BLaER1 treated with 17β-estradiol and CSF1 and Interleukin-3, amounts not matched to agents 10 nM and 100 nM (cell line): ENCODE data around the gene TFG.
A peak's percentile ranks its signal among the peaks of the same experiment; 100 is the strongest.

Experiments used
- H3K27ac ChIP-seq, 11 experiments: shearing (Covaris generic); formaldehyde crosslinking; 2 replicates each; pipeline ENCODE4 v1.8.1; 2022
- H3K27me3 ChIP-seq, 11 experiments: shearing (Covaris generic); formaldehyde crosslinking; 2 replicates each; pipeline ENCODE4 v1.8.1; 2022
- H3K36me3 ChIP-seq, 11 experiments: shearing (Covaris generic); formaldehyde crosslinking; 2 replicates each; pipeline ENCODE4 v1.8.1; 2022
- H3K4me1 ChIP-seq, 10 experiments: shearing (Covaris generic); formaldehyde crosslinking; 2 replicates each; pipeline ENCODE4 v1.8.1; 2022
- H3K4me2 ChIP-seq, 11 experiments: shearing (Covaris generic); formaldehyde crosslinking; 2 replicates each; pipeline ENCODE4 v1.8.1; 2022
- H3K4me3 ChIP-seq, 10 experiments: shearing (Covaris generic); formaldehyde crosslinking; 2 replicates each; pipeline ENCODE4 v1.8.1; 2022
- H3K9ac ChIP-seq, 11 experiments: shearing (Covaris generic); formaldehyde crosslinking; 2 replicates each; pipeline ENCODE4 v1.8.1; 2022
- H3K9me3 ChIP-seq, 11 experiments: shearing (Covaris generic); formaldehyde crosslinking; replicated peaks in 1 of 11; 2 replicates each; pipeline ENCODE4 v1.8.1; 2022
- H4K20me1 ChIP-seq, 11 experiments: shearing (Covaris generic); formaldehyde crosslinking; 2 replicates each; pipeline ENCODE4 v1.8.1; 2022
- Cebpa-rat ChIP-seq, 11 experiments: shearing (Covaris generic); IDR thresholded peaks; 2 replicates each; pipeline ENCODE4 v1.8.1; 2022

The TFG gene

DNA sequence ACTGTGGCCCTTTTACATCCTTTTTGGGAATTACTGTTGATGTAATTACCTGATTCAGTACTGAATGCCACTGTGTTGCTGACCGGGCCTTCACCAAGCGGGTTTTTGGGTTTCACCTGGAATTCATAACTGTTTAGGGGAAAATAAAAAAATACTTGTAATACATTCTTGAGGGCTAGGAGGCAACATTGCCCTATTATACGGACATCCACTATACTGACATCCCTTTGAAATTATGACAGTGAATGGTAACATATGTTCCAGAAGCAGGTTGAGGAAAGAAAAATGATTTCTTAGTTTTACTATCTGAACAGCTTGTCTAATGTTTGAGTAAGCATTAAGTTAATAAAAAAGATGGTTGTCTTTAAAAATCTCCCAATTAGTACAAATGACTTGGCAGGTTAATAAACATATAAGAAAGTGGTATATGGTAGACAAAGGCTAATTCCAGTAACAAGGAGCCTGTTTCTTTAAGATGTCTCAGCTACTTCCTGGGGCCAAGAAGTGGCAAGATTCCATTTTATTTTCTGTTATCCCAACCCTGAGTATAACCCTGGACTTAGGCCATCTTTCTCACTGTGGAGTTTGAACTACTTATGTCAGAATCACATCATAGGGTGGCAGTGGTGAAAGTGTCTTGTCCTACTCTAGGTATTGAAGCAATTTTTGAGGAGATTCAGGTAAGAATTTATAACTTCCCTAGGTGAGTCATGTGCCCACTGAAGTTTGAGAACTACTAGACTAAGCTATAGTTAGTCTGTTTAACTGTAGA lies 45.5 kb downstream of the TFG start:
- no peak overlapping the region for H3K4me2 ChIP-seq
- H3K9ac ChIP-seq, result no peak overlapping the region
- no peaks in the 10 kb centered on the region for H3K27me3 ChIP-seq
- H3K36me3 ChIP-seq, result peaks cover 39 to 66% (median 56%) of the 10 kb centered on the region in 11 experiments
- no peak for TF ChIP-seq Cebpa-rat (IDR thresholded peaks at IDR 0.05)
- no peaks in the 10 kb centered on the region for H3K4me1 ChIP-seq
- H3K4me3 ChIP-seq, result no peak overlapping the region
- no peak overlapping the region for H3K27ac ChIP-seq
- H3K9me3 ChIP-seq, result no peaks in the 10 kb centered on the region
- peaks cover 0 to 15% (median 0%) of the 10 kb centered on the region in 11 experiments; a peak in 3 of 22 replicates for H4K20me1 ChIP-seq

DNA sequence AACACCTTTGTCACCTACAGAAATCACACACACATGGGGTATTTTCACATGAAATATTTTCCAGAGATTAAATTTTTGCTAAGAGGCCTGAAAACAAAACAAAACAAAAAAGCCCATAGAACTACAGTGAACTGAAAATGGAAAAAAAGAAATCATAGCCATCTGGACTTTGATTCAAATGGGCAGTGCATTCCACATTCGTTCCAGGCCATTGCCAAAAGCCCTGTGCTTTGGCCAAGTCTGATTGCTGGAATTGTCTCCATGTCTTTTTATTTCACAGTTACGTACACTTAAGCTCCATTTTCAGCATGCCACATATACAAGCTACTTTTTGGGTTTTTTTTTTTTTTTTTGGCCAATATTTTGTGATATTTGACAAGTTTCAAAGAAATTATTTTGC lies 47.1 kb downstream of the TFG start:
- H3K4me3 ChIP-seq, result no peak overlapping the region
- H3K4me2 ChIP-seq, result no peak overlapping the region
- H4K20me1 ChIP-seq, result peaks cover 0 to 6% (median 0%) of the 10 kb centered on the region in 11 experiments; a peak in 3 of 22 replicates
- no peak overlapping the region for H3K9ac ChIP-seq
- no peaks in the 10 kb centered on the region for H3K9me3 ChIP-seq
- H3K36me3 ChIP-seq, result peaks cover 28 to 49% (median 40%) of the 10 kb centered on the region in 11 experiments
- no peaks in the 10 kb centered on the region for H3K27me3 ChIP-seq
- H3K4me1 ChIP-seq, result peaks cover 0 to 4% (median 0%) of the 10 kb centered on the region in 10 experiments; a peak in 2 of 20 replicates
- H3K27ac ChIP-seq, result no peak overlapping the region
- no peak for TF ChIP-seq Cebpa-rat (IDR thresholded peaks at IDR 0.05)

DNA sequence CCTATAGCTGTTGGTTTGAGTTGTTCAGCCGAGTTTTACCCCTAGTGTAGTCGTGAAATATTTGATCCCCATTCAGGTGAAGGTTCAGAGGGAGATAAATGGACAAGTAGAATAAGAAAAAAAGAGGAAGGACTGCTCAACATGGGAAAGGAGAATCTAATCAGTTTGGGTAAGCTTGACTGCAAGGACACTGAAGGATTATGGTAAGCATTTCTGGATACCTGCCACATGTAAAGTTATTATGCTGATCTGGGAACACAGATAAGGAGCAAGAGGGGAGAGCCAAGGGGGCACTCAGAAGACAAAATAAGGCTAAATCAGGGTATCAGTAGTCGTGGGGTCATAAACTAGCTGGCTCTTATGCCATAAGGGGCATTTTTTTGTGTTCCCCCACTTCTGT lies 49.9 kb downstream of the TFG start:
- Histone ChIP-seq H3K36me3 (peaks cover under 1 to 22% (median 13%) of the 10 kb centered on the region in 11 experiments; a peak in 17 of 22 replicates), H3K9ac (no peak overlapping the region), H3K27me3 (no peaks in the 10 kb centered on the region), H3K4me2 (no peak overlapping the region), H3K9me3 (no peaks in the 10 kb centered on the region), H3K27ac (no peak overlapping the region), H3K4me1 (peaks cover 0 to 9% (median 0%) of the 10 kb centered on the region in 10 experiments; a peak in 3 of 20 replicates), H4K20me1 (peaks cover 0 to 5% (median 0%) of the 10 kb centered on the region in 11 experiments; a peak in 1 of 22 replicates), H3K4me3 (no peak overlapping the region)
- TF ChIP-seq Cebpa-rat (IDR thresholded peaks at IDR 0.05), result no peak

DNA sequence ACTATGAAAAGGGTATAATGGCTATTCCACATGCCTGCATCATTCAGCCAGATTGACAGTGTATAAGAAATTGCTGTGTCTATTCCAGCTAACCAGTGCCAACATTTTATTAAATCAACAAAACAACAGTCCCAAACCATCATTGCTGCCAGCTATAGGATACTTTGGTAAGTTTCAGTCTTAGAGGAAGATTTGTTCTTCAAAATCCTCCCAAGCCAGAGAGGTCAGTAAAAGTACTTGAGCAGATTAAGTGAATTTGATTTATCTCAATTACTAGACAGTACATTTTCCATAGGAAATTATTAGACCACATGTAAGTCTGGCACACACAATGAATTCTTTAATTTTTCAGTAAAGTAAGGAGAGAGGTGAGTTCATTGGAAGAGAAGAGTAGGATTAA lies 50.7 kb downstream of the TFG start:
- Histone ChIP-seq H3K4me1 (peaks cover 0 to 9% (median 0%) of the 10 kb centered on the region in 10 experiments; a peak in 3 of 20 replicates), H3K4me2 (no peak overlapping the region), H3K36me3 (peaks cover 0 to 14% (median 5%) of the 10 kb centered on the region in 11 experiments; a peak in 13 of 22 replicates)

DNA sequence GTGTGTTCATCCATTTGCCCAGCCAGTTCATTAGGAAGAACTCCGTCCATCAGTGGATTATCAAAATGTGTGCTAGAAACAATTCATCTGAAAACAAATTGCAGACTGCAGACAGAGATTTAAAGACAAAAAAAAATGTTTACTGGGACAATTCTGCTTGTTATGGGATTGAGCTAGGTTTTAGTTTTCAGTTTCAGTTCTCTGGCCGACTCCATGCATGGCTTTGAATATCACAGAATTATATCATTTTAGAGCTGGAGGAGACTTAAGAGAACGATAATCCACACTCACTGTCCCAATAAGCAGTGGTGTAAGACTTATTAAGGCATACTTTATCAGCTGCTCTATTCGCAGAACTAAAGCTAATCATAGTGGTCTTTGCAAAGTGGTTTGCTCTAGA lies 51.1 kb downstream of the TFG start:
- no peak overlapping the region for H3K9ac ChIP-seq

More for the DNA sequence above, 50.7 kb downstream of the TFG start:
- H3K4me3 ChIP-seq, result no peak overlapping the region
- no peak overlapping the region for H3K9ac ChIP-seq
- H3K9me3 ChIP-seq, result no peaks in the 10 kb centered on the region
- H4K20me1 ChIP-seq, result peaks cover 0 to 3% (median 0%) of the 10 kb centered on the region in 11 experiments; a peak in 1 of 22 replicates
- no peak for TF ChIP-seq Cebpa-rat (IDR thresholded peaks at IDR 0.05)
- H3K27me3 ChIP-seq, result no peaks in the 10 kb centered on the region
- H3K27ac ChIP-seq, result no peak overlapping the region

DNA sequence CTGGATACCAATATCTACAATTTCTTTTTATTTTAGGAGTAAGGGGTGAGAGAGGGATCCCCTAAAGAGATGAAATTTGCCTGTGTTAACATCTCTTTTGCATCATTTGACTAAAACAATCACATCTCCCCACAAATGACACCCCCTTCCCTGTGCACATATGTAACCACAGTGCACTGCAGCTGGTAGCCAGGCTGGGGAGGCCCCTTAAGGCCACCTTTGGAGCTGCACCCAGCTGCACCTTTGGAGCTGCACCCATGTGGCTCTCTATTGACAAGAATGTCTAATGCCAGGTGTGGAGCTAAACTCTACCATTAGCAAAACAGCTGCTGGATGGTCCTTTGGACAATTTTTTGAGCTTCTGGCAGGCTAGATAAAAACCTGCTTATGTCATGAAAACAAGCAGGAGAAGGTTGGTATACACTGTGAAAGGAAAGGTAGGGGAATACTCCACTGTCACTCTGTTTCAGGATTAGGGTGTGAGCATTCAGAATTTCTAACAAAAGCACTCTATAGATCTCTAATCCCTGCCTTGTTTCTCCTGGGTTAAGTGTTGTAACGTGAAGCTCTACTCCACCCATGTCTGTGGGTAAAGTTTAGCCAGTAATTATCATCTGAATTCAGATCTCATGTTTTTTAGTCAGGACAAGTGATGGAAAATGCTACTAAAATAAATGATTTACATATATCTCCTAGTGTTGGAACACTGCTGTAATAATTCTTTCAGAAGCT lies 52.1 kb downstream of the TFG start:
- Histone ChIP-seq H3K4me3 (no peak overlapping the region), H3K4me2 (peak overlapping the region in 1 of 11 experiments; percentile 30; a peak in 2 of 22 replicates), H3K9me3 (no peaks in the 10 kb centered on the region), H3K27me3 (no peaks in the 10 kb centered on the region), H4K20me1 (no peaks in the 10 kb centered on the region), H3K36me3 (peaks cover 0 to 7% (median 0%) of the 10 kb centered on the region in 11 experiments; a peak in 1 of 22 replicates), H3K27ac (no peak overlapping the region), H3K9ac (no peak overlapping the region), H3K4me1 (peaks cover 0 to 9% (median 0%) of the 10 kb centered on the region in 10 experiments; a peak in 3 of 20 replicates)
- TF ChIP-seq Cebpa-rat (IDR thresholded peaks at IDR 0.05), result no peak

More for the DNA sequence above, 51.1 kb downstream of the TFG start:
- H3K36me3 ChIP-seq, result peaks cover 0 to 10% (median under 1%) of the 10 kb centered on the region in 11 experiments; a peak in 7 of 22 replicates
- H3K27ac ChIP-seq, result no peak overlapping the region
- no peaks in the 10 kb centered on the region for H3K27me3 ChIP-seq
- no peak overlapping the region for H3K4me3 ChIP-seq
- H4K20me1 ChIP-seq, result no peaks in the 10 kb centered on the region
- no peak overlapping the region for H3K4me2 ChIP-seq
- peaks cover 0 to 9% (median 0%) of the 10 kb centered on the region in 10 experiments; a peak in 3 of 20 replicates for H3K4me1 ChIP-seq
- H3K9me3 ChIP-seq, result no peaks in the 10 kb centered on the region
- no peak for TF ChIP-seq Cebpa-rat (IDR thresholded peaks at IDR 0.05)

DNA sequence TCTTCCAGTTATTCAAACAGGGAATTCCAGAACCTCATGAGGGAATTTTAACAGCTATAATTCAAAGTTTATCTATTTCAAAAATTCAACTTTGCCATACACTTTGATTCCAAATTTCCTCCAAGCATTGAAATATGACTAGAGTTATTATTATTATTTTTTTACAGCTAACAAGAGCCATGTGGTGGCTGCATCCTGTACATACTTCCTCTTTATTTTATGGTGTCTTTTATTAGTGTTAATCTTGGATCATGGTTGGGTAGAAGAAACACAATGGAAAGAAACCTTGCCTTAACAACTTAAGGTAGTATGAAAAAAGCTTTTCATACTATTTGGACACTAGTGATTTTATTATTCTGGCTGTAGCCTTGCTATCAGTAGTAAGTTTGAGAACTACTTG lies 52.7 kb downstream of the TFG start:
- peaks cover 0 to 9% (median 0%) of the 10 kb centered on the region in 10 experiments; a peak in 3 of 20 replicates for H3K4me1 ChIP-seq
- no peaks in the 10 kb centered on the region for H3K27me3 ChIP-seq
- no peak overlapping the region for H3K27ac ChIP-seq
- H3K4me2 ChIP-seq, result no peak overlapping the region; a peak in 2 of 22 replicates
- H3K4me3 ChIP-seq, result no peak overlapping the region
- no peak overlapping the region for H3K9ac ChIP-seq
- no peaks in the 10 kb centered on the region for H4K20me1 ChIP-seq
- H3K9me3 ChIP-seq, result no peaks in the 10 kb centered on the region
- 0 out of 22 replicates have a peak, but pooled peaks cover 0 to 7% (median 0%) of the 10 kb centered on the region in 11 experiments for H3K36me3 ChIP-seq
- no peak for TF ChIP-seq Cebpa-rat (IDR thresholded peaks at IDR 0.05)

DNA sequence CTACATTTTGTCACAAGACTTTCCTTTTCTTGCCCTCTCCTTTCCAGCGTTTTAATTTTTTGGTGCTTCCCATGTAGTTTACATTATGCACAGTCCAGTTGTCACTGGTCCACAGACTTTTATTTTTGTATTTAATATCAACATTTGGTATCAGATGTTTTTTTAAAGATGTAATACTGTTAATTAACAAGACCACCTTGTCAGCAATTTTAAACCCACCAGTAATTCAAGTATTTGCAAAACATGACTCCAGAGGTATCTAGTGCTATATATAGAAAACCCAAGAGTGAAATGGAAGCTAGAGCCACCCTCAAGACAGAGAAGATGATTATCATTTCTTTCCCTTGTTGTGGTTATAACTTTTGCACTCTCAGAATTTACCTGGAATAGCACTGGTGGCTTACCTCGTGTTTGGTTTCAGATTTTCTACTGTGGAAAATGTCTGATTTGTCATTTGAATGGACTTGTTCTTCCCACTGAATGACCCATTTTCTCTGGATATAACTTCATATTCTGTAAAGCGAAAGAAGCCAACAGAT lies 56.2 kb downstream of the TFG start:
- no peak overlapping the region for H3K9ac ChIP-seq
- H3K27ac ChIP-seq, result no peak overlapping the region
- H3K4me2 ChIP-seq, result no peak overlapping the region
- H3K36me3 ChIP-seq, result 0 out of 22 replicates have a peak, but pooled peaks cover 0 to 7% (median 0%) of the 10 kb centered on the region in 11 experiments
- TF ChIP-seq Cebpa-rat (IDR thresholded peaks at IDR 0.05), result no peak
- no peaks in the 10 kb centered on the region for H3K9me3 ChIP-seq
- no peaks in the 10 kb centered on the region for H4K20me1 ChIP-seq
- no peak overlapping the region; a peak in 1 of 20 replicates for H3K4me3 ChIP-seq
- H3K4me1 ChIP-seq, result peaks cover 0 to 9% (median 0%) of the 10 kb centered on the region in 10 experiments; a peak in 3 of 20 replicates
- H3K27me3 ChIP-seq, result no peaks in the 10 kb centered on the region

DNA sequence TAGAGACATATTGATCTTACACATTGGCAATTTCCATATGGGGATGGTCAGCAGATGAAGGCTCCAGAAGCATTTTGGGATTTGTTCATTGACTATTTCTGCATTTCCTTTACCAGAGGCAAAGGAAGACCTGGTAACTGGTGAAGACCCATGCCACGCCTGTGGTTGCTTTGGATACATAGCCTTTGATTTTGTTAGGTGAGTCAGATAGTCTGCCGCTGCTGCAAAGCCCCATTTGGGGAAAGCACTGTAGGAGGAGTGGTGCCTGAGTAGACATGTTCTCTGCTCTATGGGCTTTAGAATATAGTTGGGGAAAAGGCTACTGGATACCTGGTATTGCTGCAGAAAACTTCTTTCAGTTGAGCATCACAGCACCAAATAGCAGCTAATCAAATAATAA lies 56.8 kb downstream of the TFG start:
- Histone ChIP-seq H3K9ac (no peak overlapping the region), H3K4me3 (no peak overlapping the region), H4K20me1 (no peaks in the 10 kb centered on the region), H3K9me3 (no peaks in the 10 kb centered on the region), H3K4me2 (no peak overlapping the region), H3K36me3 (0 out of 22 replicates have a peak, but pooled peaks cover 0 to 7% (median 0%) of the 10 kb centered on the region in 11 experiments), H3K27ac (no peak overlapping the region), H3K4me1 (peaks cover 0 to 9% (median 0%) of the 10 kb centered on the region in 10 experiments; a peak in 3 of 20 replicates), H3K27me3 (no peaks in the 10 kb centered on the region)
- TF ChIP-seq Cebpa-rat (IDR thresholded peaks at IDR 0.05), result no peak
